Renal pelvis (tissue), 3 donors: Measurements from ENCODE around the gene FKRP. TPM values are rescaled to one million over a fixed set of nuclear protein-coding genes. Genes with fewer than 3 reads are reported as not detected.

ENCODE experiments used
- polyA plus RNA-seq, 3 donors: library from polyadenylated mRNA; unstranded; fragments of 120-200 nt; gene quantifications; one replicate each; pipeline ENCODE4 v1.2.1, GENCODE V29; 2013; ENCODE audit not compliant: insufficient read length in 3 of 3

The FKRP gene
- polyA plus RNA-seq, 3 donors, result 21.2 to 29.7 (median 26.4) TPM

Other genes starting within 250 kb of the FKRP start
- gene CALM3, start 144.7 kb upstream of the FKRP start, polyA plus RNA-seq, result 100 to 1,000 TPM; 397 to 507 (median 417) TPM
- 1 to 10 TPM; 2.5 to 3.1 (median 2.6) TPM for gene PTGIR, start 121.0 kb upstream of the FKRP start, polyA plus RNA-seq
- 1 to 10 TPM; 4.4 to 7.3 (median 6.0) TPM for gene GNG8, start 109.9 kb upstream of the FKRP start, polyA plus RNA-seq
- 10 to 100 TPM; 21.3 to 28.5 (median 23.0) TPM for gene DACT3, start 84.9 kb upstream of the FKRP start, polyA plus RNA-seq
- gene PRKD2, start 28.9 kb upstream of the FKRP start, polyA plus RNA-seq, result 10 to 100 TPM; 41.3 to 49.1 (median 42.7) TPM
- gene STRN4, start 393 bp downstream of the FKRP start, polyA plus RNA-seq, result 100 to 1,000 TPM in 1 of 3 donors, 10 to 100 TPM in 2; 92.2 to 105 (median 92.8) TPM
- gene SLC1A5, start 42.5 kb downstream of the FKRP start, polyA plus RNA-seq, result 10 to 100 TPM; 45.9 to 54.0 (median 50.2) TPM
- 100 to 1,000 TPM in 1 of 3 donors, 10 to 100 TPM in 2; 92.3 to 114 (median 96.9) TPM for gene AP2S1, start 104.8 kb downstream of the FKRP start, polyA plus RNA-seq
- gene ARHGAP35, start 114.9 kb downstream of the FKRP start, polyA plus RNA-seq, result 10 to 100 TPM; 49.7 to 56.1 (median 52.2) TPM